KG1 (cell line): ENCODE measurements around the gene DHX30.
"Not testable (repeated sequence)": the region's sequence is repeated elsewhere in the genome, so short reads cannot be mapped to it uniquely, and the experiment has no call there.

Experiments used
- DNase-seq: peaks from one replicate; lab custom pipeline; 2025; lab: John Stamatoyannopoulos, UW

DHX30 gene

DNA sequence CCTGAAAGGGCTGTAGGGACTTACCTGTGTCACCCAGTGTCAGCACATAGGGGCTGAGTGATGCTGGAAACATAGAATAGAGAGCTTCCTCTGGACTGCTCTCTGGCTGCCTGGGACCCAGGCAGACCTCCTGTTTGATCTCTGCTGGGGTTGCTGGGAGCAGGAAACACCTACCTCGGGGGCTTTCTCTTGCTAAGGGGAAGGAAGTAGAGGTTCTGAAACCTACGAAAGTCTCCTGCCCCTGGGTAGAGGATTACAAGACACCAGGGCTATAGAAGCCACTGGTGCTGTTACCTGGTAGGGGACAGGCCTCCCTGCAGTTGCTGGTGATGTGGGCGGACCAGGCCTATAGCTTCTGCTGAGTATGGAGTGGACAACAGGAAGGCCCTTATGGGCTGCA is 81.7 kb downstream of the DHX30 start:
- DNase-seq: no peak

DNA sequence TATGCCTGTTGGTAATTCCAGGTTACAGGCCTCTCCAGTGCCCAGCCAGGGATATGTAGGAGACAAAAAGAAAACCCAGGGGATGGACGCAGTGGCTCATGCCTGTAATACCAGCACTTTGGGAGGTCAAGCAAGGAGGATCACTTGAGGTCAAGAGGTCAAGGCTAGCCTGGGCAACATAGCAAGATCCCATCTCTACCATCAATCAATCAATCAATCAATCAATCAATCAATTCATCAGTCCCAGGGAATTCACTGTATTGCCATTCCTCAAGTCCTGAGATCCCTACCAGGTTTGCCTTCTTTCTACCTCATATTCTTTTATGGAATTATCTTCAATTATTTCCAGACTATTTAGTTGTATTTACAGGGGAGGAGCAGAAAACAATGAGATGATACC is 82.2 kb downstream of the DHX30 start:
- DNase-seq: no peak

DNA sequence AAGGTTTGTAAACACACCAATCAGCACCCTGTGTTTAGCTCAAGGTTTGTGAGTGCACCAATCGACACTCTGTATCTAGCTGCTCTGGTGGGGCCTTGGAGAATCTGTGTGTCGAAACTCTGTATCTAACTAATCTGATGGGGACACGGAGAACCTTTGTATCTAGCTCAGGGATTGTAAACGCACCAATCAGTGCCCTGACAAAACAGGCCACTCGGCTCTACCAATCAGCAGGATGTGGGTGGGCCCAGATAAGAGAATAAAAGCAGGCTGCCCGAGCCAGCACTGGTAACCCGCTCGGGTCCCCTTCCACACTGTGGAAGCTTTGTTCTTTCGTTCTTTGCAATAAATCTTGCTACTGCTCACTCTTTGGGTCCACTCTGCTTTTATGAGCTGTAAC is 85.1 kb downstream of the DHX30 start:
- DNase-seq: not testable (repeated sequence)

DNA sequence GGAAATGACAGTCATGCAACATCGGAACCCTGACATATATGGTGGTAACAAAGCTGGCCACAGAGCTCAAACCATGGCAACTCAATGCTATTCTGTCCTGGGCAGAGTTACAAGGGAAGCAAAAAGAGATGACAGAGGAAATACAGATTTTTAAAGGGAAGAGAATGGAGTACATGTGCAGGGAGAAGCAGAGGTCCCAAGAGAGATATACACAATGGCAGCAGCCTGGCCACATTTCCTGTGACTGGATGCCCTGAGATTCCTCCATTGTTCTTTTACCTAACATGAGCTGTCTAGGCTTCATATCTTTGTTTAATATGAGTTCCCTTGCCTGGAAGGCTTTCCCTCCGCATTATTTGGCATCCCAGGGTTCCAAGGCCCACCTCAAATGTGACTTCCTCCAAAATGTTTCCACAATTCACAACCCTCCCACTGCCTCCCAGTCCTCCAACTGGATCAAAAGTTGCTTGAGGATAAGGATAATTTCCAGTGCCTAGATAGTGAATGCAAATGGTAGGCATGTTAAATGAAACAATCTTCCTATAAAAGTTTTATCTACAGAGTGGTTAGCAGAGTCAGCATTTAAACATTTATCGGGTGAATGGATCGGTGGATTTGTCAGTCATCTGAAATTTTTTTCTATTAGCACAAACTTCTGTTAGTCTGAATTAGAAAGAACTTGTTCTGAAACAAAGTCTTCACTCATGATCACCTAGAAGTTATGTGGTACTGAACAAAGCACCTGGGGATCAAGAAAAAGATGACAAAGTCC is 86.2 kb downstream of the DHX30 start:
- DNase-seq: no peak

DNA sequence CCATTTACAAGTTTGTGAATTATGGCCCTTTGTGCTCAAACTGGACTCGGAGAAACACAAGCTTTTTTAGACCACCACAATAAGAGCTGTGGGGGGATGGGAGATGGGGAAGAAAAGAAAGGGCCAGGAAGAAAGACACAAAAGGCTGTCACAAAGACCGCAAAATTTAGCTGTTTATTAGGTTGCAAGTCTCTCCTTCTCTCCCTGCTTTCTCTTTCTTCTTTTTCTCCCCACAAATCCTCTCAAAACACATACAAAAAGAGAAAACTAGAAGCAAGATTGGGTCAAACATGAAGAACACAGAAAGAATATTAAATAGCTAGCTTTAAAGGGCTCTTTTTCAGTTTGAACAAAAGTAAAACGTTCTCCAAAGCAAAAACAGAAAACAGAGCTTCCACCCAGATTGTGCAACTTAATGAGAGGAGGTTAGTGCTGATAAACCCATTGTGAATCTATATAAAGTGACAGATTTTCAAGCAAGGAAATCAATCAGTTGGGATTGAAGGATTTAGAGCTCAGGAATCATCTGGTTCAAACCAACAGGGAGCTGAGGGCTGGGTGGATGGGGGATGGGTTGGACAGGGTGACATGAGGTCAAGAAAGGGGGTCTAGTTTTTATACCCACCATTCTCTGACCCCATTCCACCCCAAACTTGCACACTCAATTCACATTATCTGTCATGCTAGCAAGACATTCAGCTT is 87.3 kb downstream of the DHX30 start:
- no peak for DNase-seq

DNA sequence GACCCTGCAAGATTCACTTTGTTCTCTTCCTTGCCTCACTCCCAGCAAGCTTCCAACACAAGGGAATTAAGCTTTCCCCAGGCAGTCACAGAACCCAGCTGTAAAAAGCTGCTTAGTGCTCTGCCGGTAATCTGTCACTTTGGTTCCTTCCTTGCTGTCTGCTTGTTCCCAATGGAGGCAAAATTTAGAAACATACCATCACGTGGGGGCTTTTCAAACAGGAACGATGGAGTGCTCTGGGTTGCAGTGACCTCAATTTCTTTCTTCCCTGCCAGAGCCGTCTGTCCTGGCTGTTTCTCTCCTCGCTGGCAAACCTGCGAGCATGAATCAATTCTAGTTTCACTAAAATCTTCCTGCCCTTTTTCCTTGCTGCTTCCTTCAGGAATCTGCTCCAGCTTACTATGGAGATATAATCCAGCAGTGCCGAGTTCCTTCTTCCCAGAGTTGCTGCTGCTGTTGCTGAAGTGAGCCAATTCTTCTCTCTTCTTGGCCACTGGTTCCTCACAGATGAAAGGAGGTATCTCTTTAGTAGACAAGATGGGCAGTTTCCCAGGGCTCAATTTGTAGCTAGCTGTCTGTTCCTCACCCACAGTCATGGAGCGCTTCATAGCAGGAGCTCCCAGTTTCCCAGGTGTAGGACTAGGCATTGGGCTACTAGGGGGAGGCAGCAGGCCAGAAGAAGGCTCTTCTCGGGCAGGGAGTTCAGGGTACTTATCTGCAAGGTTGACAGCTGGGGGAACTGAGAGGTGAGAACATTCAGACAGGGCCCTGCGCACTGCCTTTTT is 88.1 kb downstream of the DHX30 start:
- no peak for DNase-seq

DNA sequence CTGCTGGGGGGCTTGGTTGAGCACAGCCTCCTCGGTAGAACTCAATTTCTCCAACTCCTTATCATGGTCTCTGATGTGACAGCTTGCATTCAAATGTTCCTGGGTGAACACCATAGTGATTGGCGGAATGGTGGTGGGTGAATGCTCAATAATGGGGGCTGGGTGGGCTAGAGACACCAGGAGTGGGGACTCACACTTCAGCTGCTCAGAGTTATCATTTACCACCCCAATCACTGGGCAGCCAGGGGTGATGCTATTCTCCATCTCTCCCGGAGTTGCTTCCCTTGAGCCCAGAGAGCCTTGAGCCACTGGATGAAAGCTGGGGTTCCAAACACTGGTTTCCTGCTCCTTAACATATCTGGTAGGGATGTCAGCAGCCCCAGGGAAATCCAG is 88.7 kb downstream of the DHX30 start:
- no peak for DNase-seq

DNA sequence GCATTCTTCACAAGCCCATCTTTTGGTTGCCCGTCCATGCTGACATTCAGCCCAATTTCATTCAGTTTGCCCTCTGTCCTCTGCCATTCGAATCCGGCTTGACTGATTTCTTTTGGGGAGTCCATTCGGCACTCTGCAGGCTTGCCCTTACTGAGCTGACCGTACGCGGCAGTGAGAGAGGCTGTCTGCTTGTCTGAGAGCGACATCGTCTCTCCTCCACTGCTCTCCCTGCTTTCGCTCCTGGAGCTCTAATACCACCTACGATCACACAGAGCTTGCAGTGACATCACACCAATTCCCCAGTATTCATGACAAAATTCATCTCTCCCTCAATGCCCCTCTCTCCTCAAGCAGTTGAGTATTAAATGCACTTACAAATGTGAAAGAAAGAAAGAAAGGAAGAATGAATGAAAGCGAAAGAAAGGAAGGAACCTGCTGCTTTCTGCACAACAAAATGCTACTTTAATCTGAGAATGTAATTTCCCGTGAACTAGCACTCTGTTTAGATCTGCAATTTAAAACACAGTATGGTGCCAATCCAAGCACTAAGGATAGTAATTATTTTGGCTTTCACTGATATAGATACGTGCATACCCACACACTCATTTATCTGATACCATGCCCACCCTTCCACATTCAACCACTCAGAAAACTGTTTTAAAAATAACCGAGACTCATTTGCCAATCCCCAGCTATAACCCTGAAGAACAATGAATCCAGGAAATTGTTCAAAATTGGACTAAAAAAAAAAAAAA is 89.5 kb downstream of the DHX30 start:
- DNase-seq: no peak

DNA sequence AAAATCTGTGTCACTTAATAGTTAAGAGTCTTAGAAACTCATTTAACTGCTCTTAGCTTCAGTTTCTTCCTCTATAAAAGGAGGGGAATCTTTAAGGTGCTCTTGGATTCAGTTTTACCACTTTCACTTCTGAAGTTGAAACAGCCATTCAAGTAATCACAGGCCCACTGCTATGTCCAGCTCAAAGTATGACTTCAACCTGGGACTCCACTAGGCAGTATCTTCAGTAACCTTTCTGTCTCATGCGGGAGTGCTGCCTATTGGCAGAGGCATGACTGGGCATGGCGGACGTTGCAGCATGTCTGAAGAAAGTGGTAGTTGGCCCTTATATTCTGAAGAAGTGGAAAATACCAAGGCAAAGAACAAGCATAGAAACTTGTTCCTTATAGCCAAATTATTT is 92.3 kb downstream of the DHX30 start:
- no peak for DNase-seq

DNA sequence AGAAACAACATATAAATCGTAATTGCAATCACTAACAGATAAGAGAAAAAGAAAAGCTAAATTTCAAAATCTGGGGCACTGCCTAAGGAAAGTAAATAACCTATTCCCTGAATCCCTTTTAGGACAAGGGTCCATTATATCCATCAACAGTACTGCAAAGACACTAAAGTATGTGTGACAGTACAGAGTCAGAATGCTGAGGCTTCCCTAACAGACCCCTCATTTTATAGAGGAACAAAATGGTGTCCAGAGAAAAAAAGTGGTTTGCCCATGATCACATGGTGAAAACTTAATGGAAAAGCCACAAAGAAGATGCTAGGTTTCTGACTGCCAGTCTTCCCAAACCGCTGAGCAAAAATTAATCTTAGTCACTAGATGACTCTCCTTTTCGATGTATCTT is 93.8 kb downstream of the DHX30 start:
- DNase-seq: no peak

DNA sequence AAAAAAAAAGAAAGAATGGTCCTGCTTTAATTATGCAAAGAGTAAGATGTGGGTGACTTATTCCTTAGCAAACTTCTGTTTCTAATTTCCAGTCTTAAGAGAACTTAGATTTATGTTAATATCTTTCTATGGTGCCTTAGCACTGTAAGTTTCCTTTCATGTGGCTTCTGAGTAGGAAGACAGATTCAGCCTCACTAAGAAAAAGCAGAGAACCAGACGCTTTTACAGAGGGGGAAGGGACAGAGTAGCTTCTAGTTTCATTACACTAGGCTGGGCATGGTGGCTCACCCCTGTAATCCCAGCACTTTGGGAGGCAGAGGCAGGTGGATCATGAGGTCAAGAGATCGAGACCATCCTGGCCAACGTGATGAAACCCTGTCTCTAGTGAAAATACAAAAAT is 95.0 kb downstream of the DHX30 start:
- DNase-seq: no peak

DNA sequence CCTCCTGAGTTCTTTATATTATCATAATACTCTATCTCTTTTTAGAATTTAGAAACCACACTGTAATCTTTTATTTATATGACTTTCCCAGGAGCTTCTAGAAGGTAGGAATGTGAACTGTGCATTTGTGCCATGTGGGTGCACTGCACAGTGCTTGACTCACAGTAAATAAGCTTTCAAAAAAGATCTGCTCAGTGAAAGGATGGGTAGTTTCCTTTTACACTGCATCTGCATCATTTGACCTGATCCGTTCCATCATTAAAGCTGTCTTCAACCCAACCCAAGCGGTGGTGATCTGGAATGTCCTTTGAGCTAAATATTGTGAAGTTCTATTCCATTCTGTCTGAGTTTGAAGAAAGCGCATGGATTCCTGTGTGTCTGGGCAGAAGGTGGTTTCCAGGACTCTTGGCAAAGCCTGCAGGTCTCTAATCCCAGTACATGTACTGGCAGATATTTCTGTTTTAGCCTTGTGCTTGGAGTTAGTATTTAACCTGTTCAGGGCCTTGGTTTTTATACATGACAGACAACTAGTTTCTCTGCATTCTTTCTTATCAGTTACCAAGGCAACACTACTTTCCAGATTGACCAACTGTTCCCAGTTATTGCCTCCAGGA is 96.7 kb downstream of the DHX30 start:
- no peak for DNase-seq
